Measurements from ENCODE around the gene PLCH2. TPM values are rescaled to one million over a fixed set of nuclear protein-coding genes. Genes with fewer than 3 reads are reported as not detected.
A peak's percentile ranks its signal among the peaks of the same experiment; 100 is the strongest.

PLCH2 gene
- total and polyA plus RNA-seq, 2 of the 13 experiments (the other 11 are each of a cell fraction or from before 2014, with no cell fraction given): 0.15 to 0.67 TPM

DNA sequence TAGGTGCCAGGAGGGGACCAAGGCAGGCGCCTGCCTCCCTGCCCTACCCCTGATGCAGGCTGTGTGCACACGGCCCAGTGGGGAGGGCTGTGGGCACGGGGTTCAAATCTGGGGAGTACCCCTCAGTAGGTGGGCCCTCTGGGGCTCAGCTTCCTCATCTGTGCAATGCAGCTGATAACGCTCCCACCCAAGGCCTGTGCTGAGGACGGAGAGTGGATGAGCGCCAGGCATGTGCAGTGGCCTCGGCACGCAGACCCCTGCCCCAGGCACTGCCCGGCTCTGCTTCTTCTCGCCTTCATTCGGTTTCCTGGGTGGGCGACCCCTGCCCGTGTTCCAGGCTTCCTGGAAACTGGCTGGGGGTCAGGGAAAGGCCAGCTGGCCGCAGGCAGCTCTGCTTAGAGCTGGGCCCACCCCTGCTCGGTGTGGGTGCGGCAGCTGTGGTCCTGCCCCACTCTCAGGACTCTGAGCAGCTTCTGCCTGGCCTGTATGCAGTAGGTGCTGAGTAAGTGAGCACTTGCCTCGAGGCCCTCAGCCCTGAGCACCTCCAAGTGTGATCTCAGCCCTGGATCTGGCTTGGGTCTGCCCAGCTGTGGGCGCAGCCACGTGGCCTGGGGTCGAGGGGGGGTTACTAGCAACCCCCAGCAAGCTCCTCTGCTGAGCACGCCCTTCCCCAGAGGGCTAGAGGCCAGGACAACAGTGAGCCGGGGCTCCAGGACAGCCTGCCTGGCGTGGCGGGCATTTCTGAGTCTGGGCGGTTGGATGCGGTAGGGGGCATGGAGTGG is 68.2 kb downstream of the PLCH2 start (continued):
- TF ChIP-seq, protein P1, sequence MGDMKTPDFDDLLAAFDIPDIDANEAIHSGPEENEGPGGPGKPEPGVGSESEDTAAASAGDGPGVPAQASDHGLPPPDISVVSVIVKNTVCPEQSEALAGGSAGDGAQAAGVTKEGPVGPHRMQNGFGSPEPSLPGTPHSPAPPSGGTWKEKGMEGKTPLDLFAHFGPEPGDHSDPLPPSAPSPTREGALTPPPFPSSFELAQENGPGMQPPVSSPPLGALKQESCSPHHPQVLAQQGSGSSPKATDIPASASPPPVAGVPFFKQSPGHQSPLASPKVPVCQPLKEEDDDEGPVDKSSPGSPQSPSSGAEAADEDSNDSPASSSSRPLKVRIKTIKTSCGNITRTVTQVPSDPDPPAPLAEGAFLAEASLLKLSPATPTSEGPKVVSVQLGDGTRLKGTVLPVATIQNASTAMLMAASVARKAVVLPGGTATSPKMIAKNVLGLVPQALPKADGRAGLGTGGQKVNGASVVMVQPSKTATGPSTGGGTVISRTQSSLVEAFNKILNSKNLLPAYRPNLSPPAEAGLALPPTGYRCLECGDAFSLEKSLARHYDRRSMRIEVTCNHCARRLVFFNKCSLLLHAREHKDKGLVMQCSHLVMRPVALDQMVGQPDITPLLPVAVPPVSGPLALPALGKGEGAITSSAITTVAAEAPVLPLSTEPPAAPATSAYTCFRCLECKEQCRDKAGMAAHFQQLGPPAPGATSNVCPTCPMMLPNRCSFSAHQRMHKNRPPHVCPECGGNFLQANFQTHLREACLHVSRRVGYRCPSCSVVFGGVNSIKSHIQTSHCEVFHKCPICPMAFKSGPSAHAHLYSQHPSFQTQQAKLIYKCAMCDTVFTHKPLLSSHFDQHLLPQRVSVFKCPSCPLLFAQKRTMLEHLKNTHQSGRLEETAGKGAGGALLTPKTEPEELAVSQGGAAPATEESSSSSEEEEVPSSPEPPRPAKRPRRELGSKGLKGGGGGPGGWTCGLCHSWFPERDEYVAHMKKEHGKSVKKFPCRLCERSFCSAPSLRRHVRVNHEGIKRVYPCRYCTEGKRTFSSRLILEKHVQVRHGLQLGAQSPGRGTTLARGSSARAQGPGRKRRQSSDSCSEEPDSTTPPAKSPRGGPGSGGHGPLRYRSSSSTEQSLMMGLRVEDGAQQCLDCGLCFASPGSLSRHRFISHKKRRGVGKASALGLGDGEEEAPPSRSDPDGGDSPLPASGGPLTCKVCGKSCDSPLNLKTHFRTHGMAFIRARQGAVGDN (CRISPR knock-in tag; IDR thresholded peaks at IDR 0.05): peak; percentile 54
- no peak for TF ChIP-seq ZNF441 (CRISPR knock-in tag; IDR thresholded peaks at IDR 0.05; ENCODE audit: borderline replicate concordance)
- 0 out of 2 replicates have a peak, but pooled peaks have one; percentile 14 for TF ChIP-seq HIVEP1 (CRISPR knock-in tag; IDR thresholded peaks at IDR 0.05)
- TF ChIP-seq DMAP1 (CRISPR knock-in tag; IDR thresholded peaks at IDR 0.05): 0 out of 2 replicates have a peak, but pooled peaks have one; percentile 14
- TF ChIP-seq, protein P2, sequence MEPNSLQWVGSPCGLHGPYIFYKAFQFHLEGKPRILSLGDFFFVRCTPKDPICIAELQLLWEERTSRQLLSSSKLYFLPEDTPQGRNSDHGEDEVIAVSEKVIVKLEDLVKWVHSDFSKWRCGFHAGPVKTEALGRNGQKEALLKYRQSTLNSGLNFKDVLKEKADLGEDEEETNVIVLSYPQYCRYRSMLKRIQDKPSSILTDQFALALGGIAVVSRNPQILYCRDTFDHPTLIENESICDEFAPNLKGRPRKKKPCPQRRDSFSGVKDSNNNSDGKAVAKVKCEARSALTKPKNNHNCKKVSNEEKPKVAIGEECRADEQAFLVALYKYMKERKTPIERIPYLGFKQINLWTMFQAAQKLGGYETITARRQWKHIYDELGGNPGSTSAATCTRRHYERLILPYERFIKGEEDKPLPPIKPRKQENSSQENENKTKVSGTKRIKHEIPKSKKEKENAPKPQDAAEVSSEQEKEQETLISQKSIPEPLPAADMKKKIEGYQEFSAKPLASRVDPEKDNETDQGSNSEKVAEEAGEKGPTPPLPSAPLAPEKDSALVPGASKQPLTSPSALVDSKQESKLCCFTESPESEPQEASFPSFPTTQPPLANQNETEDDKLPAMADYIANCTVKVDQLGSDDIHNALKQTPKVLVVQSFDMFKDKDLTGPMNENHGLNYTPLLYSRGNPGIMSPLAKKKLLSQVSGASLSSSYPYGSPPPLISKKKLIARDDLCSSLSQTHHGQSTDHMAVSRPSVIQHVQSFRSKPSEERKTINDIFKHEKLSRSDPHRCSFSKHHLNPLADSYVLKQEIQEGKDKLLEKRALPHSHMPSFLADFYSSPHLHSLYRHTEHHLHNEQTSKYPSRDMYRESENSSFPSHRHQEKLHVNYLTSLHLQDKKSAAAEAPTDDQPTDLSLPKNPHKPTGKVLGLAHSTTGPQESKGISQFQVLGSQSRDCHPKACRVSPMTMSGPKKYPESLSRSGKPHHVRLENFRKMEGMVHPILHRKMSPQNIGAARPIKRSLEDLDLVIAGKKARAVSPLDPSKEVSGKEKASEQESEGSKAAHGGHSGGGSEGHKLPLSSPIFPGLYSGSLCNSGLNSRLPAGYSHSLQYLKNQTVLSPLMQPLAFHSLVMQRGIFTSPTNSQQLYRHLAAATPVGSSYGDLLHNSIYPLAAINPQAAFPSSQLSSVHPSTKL (CRISPR knock-in tag; IDR thresholded peaks at IDR 0.05): no peak
- TF ChIP-seq SIX1 (CRISPR knock-in tag; IDR thresholded peaks at IDR 0.05; ENCODE audit: borderline replicate concordance): no peak
- 0 out of 2 replicates have a peak, but pooled peaks have one; percentile 26 for TF ChIP-seq BORCS8-MEF2B (CRISPR knock-in tag; IDR thresholded peaks at IDR 0.05)
- TF ChIP-seq RARA (CRISPR knock-in tag; IDR thresholded peaks at IDR 0.05): peak; percentile 49
- TF ChIP-seq ZSCAN21 (CRISPR knock-in tag; IDR thresholded peaks at IDR 0.05; ENCODE audit: borderline replicate concordance): peak; percentile 31; the same call in 1 of the 2 replicates
- no peak for TF ChIP-seq MTA1 (CRISPR knock-in tag; IDR thresholded peaks at IDR 0.05; ENCODE audit: borderline replicate concordance)
- TF ChIP-seq, protein P3, sequence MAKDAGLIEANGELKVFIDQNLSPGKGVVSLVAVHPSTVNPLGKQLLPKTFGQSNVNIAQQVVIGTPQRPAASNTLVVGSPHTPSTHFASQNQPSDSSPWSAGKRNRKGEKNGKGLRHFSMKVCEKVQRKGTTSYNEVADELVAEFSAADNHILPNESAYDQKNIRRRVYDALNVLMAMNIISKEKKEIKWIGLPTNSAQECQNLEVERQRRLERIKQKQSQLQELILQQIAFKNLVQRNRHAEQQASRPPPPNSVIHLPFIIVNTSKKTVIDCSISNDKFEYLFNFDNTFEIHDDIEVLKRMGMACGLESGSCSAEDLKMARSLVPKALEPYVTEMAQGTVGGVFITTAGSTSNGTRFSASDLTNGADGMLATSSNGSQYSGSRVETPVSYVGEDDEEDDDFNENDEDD (CRISPR knock-in tag; IDR thresholded peaks at IDR 0.05; ENCODE audit: borderline replicate concordance): no peak
- TF ChIP-seq, protein P4, sequence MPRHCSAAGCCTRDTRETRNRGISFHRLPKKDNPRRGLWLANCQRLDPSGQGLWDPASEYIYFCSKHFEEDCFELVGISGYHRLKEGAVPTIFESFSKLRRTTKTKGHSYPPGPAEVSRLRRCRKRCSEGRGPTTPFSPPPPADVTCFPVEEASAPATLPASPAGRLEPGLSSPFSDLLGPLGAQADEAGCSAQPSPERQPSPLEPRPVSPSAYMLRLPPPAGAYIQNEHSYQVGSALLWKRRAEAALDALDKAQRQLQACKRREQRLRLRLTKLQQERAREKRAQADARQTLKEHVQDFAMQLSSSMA (CRISPR knock-in tag; IDR thresholded peaks at IDR 0.05): peak; percentile 81; the same call in 1 of the 2 replicates
- 0 out of 2 replicates have a peak, but pooled peaks have one; percentile 30 for TF ChIP-seq HNRNPL (IDR thresholded peaks at IDR 0.05; ENCODE audit: low read depth, low read length)
- TF ChIP-seq ZNF816 (CRISPR knock-in tag; IDR thresholded peaks at IDR 0.05; ENCODE audit: borderline replicate concordance): no peak
- TF ChIP-seq KMT2A (CRISPR knock-in tag; IDR thresholded peaks at IDR 0.05): no peak

All from HepG2 (cell line).